ENCODE data around the gene SYNGAP1. TPM values are rescaled to one million over a fixed set of nuclear protein-coding genes. Genes with fewer than 3 reads are reported as not detected.

The SYNGAP1 gene
- total and polyA plus RNA-seq, 2 of the 4 experiments (the other 2 are of a cell fraction): 1.4 to 17.0 TPM

GRCh38 chr6:33407132-33407718, 12.6 kb upstream of the SYNGAP1 start:
- H3K4me2 ChIP-seq (ENCODE audit: low read depth, low read length): no peak overlapping the region
- no peak overlapping the region for H3K14ac ChIP-seq (replicated peaks; ENCODE audit: low read depth, low read length)
- no peak overlapping the region for H3K4me3 ChIP-seq (ENCODE audit: insufficient read depth, low read depth, low read length)
- no peak overlapping the region for H4K5ac ChIP-seq (ENCODE audit: low read depth, low read length)
- CTCF ChIA-PET: no interaction called here
- DNase-seq: peak; percentile 69
- no peak overlapping the region for H3K23ac ChIP-seq (ENCODE audit: low read depth, low read length)
- H3K79me1 ChIP-seq (ENCODE audit: low read depth in 1 of 2, low read length in 2 of 2): peaks cover 15 to 41% of the 10 kb centered on the region in 2 experiments
- 0 out of 4 replicates have a peak overlapping the region, but pooled peaks of 1 of the 2 experiments have one; percentile 20 for H4K8ac ChIP-seq (ENCODE audit: low read depth in 2 of 2, low read length in 2 of 2)
- no peak for ATAC-seq (ENCODE audit: low read depth)
- BruUV-seq (replicated peaks): no TSS peak
- no peaks in the 10 kb centered on the region for H3K27me3 ChIP-seq (ENCODE audit: control insufficient read depth, insufficient read depth, low read length)
- H2BK20ac ChIP-seq (ENCODE audit: low read depth, low read length): no peak overlapping the region
- no peak overlapping the region for H3K56ac ChIP-seq (ENCODE audit: extremely low read depth, insufficient read depth, low read length)
- peaks cover 22% of the 10 kb centered on the region for H3K36me3 ChIP-seq (ENCODE audit: control insufficient read depth, insufficient read depth, low read length)
- H2BK5ac ChIP-seq (ENCODE audit: low read depth, low read length, poor library complexity, severe bottlenecking): no peak overlapping the region
- H4K91ac ChIP-seq (ENCODE audit: insufficient read depth, low read depth, low read length): no peak overlapping the region
- no peak overlapping the region for H3K27ac ChIP-seq (ENCODE audit: insufficient read depth, low read length)
- no peak overlapping the region for H3K9ac ChIP-seq (ENCODE audit: low read depth, low read length)
- H3K9me3 ChIP-seq (ENCODE audit: control insufficient read depth, insufficient read depth, low read length): no peaks in the 10 kb centered on the region
- no peaks in the 10 kb centered on the region; the same call in 1 of the 2 replicates for H3K4me1 ChIP-seq (ENCODE audit: control insufficient read depth, insufficient read depth, low read length)
- no peaks in the 10 kb centered on the region; the same call in 1 of the 2 replicates for H4K20me1 ChIP-seq (ENCODE audit: insufficient read depth, low read length)
- no peak overlapping the region for H3K4ac ChIP-seq (ENCODE audit: low read depth, low read length)
- H2AK9ac ChIP-seq (replicated peaks; ENCODE audit: low read depth, low read length, poor library complexity): no peak overlapping the region
- TF ChIP-seq ELK1 (IDR thresholded peaks at IDR 0.05; ENCODE audit: borderline replicate concordance, low read depth, low read length) (no peak), RAD21 (IDR thresholded peaks at IDR 0.05; ENCODE audit: low read length) (peak; percentile 66), CTCF (conservative IDR thresholded peaks at IDR 0.05; ENCODE audit: low read depth, low read length) (peak; percentile 53), BHLHE40 (IDR thresholded peaks at IDR 0.05; ENCODE audit: low read depth, low read length) (no peak), MXI1 (IDR thresholded peaks at IDR 0.05; ENCODE audit: borderline replicate concordance, low read depth, low read length) (no peak), SMC3 (IDR thresholded peaks at IDR 0.05; ENCODE audit: low read depth, low read length) (peak; percentile 49; the same call in 1 of the 2 replicates), RFX5 (IDR thresholded peaks at IDR 0.05; ENCODE audit: low read depth, low read length) (no peak)
- WGBS, 2 experiments (ENCODE audit: extremely low coverage in 2 of 2, insufficient read length in 1 of 2): no CpG with 5 or more reads among the region's 5 CpGs
- H3K18ac ChIP-seq (ENCODE audit: low read depth, low read length): no peak overlapping the region
- H2AFZ ChIP-seq (replicated peaks; ENCODE audit: low read length, poor library complexity): no peak overlapping the region
- in situ Hi-C loops (cut with MboI; ENCODE audit: low sequenced_read_pairs) (no loop called here), intact Hi-C loops (cut with micrococcal nuclease) (no loop called here), dilution Hi-C loops (cut with HindIII; ENCODE audit: low sequenced_read_pairs, unreplicated experiment) (no loop called here)
- H2BK15ac ChIP-seq (ENCODE audit: low read depth, low read length): no peak overlapping the region
- no peak overlapping the region for H2BK120ac ChIP-seq (ENCODE audit: low read depth, low read length)
- POLR2A ChIA-PET (ENCODE audit: unreplicated experiment): interaction anchor here (0.6 kb wide), 1 partner anchor 89 kb away, joined by 3 read pairs; no protein-coding TSS in a partner anchor
- no peaks in the 10 kb centered on the region for H3K9me1 ChIP-seq (ENCODE audit: insufficient read depth, low read length)
- H2AK5ac ChIP-seq (ENCODE audit: low read depth, low read length): no peak overlapping the region
